NCI-H187 (cell line): ENCODE results near the gene NFIA.

Source experiments
- DNase-seq, 2 experiments: peaks; one replicate each; lab custom pipeline; 2025; lab: John Stamatoyannopoulos, UW

The NFIA gene

DNA sequence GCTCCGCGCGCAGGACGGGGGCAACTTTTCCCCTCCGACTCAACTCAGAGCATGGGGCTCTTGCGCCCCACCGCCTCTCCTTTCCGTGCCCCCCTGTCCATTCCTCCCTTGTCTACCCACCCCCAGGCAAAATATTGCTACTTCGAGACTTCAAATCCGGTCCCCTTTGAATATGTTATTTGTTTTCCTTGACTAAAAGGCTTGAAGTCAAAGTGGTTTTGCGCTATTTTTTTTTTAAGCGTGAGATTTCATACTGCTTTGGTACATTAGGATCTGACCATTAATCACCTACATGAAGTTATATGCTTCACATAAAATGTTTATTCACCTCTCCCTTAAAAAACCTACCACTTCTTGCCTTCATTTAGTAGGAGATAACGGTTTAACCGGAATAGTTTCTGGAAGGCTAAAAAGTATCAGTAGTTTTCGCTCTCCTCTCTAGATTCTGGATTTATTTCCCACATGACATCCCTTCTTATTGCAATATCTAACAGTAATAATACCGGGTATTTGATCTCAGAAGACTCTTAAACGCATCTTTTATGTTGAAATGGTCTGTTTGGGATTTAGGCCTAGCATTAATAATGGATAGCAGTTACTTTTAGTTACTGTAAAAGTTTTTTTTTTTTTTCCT lies 1.6 kb downstream of the NFIA start:
- no peak for DNase-seq

- no peak for DNase-seq
These were observed 2.2 kb downstream of the NFIA start for GRCh38 chr1:61084491-61085031.

- no peak for DNase-seq
These were observed 3.0 kb downstream of the NFIA start for GRCh38 chr1:61085206-61085982.

GRCh38 chr1:61085983-61086644 lies 3.8 kb downstream of the NFIA start:
- DNase-seq: no peak

DNA sequence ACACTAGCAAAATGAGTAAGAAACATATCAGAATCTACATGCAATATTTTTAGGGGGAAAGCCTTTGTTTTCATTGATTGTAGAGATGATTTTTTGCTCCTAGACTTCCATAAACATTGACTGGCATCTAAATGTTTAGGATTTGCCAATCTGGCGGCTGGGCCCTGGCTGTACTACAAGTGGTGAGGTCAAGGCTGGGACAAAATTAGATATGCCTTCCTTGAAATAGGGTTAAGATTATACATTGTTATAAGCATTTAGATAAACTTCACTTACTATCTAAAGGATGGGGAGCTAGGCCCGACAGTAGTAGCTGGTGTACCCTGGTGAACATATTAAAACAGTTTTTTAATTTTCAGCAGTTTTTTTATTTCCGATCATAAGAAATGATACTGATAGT lies 5.2 kb downstream of the NFIA start:
- no peak for DNase-seq

- DNase-seq: no peak
These were observed 6.0 kb downstream of the NFIA start for GRCh38 chr1:61088163-61088974.

GRCh38 chr1:61089338-61089737 lies 7.0 kb downstream of the NFIA start:
- no peak for DNase-seq

GRCh38 chr1:61089741-61090140 lies 7.4 kb downstream of the NFIA start:
- no peak for DNase-seq

DNA sequence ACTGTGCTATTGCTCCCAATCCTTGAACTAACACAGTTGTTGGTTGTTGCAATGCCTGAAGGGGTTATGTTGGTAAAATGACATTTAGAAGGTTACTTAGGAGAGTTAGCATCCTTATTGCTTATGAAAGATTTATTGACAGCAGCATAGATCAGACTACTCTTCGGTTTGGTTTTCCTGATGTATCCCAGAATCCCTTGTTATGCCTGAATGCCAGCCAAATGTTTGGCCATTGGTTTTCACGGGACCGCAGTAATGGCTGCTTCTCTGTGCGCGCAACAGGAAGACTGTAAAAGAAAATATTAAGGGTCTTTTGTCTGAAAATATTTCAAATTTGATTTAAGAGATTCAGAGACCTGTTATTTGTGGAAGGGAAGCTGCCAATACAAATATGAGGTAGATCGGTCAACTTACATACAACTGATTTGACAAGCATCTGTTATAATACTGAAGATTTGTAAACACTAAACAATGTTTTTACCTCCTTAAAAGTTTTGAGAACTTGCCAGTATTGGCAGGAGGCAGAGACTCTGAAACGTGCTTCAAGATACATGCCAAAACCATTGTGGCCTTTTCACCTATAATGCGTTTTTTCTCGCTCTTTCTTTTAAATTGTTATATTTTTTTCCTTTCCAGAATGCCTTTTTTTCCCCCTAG lies 8.3 kb downstream of the NFIA start:
- DNase-seq: no peak

DNA sequence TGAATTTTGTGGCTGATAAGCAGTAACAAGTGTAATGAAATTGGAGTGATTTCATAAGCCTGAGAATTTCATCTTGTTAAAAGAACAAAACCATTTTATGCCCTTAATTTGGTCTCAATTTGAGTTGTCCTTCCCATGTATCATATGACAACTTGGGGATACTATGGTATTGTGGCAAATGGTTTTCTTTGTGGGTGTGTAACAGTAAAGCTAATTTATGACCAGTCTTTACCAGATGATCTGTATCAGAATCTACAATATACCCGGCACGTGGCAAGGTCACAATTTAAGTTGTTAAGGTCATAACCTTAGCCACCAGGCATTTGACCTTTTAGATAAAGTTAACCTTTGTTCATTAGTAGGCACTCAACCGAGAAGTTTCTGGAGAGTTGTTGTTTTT lies 9.1 kb downstream of the NFIA start:
- no peak for DNase-seq

DNA sequence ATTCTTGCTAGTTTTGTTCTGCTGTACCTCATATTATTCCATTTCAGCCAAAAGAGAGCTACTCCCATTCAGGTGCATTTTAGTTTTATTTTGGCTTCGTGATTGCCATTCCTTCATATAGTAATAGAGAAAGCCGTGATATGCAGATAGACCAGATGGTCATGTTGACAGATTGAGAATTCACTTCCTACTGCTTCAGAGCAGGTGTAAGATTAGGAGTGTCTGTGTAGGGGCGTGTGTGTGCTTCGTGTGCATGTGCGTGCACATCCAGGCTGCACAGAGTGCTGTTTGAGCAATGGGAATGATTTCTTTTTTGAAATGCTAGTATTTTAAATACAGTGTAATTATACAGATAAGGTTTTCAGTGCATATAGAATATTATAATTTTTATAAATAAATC lies 10.3 kb downstream of the NFIA start:
- no peak for DNase-seq

GRCh38 chr1:61093525-61094137 lies 11.3 kb downstream of the NFIA start:
- DNase-seq: no peak

- DNase-seq: no peak
These were observed 12.5 kb downstream of the NFIA start for GRCh38 chr1:61094677-61095469.

DNA sequence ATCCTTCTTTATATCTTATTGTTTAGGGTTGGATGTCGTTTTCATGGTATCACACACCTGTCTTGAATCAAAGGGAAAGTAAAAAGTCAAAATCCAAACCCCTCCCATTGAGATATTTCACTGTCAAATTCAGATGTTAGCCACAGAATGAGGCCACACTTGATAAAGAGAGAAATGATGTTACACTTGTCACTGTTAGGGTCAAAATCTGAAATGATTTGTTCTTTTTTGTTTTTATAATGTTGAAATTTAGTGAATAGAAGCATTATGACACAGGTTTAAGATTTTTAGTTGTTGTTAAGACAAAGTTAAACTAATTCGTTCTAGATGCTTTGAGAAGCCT lies 13.1 kb downstream of the NFIA start:
- no peak for DNase-seq

DNA sequence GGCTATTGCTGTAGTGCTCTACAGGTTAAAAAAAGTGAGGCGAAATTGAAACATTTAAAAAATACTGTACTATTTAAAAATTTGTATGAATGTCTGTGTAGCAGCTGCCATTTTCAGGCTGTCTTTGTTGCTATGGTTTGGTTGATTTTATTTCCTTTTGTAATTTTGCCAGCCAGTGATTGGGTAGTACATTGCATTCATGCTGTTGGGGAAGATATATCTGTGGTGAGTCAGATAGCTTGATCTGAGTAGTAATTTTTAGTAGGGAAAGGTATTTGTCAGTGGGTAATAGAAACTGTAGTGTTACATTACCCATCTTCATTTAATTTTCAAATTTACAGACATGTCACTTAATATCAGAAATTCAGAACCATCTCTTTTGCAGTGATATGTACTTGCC lies 15.0 kb downstream of the NFIA start:
- no peak for DNase-seq

- no peak for DNase-seq
These were observed 15.4 kb downstream of the NFIA start for GRCh38 chr1:61097722-61098121.

DNA sequence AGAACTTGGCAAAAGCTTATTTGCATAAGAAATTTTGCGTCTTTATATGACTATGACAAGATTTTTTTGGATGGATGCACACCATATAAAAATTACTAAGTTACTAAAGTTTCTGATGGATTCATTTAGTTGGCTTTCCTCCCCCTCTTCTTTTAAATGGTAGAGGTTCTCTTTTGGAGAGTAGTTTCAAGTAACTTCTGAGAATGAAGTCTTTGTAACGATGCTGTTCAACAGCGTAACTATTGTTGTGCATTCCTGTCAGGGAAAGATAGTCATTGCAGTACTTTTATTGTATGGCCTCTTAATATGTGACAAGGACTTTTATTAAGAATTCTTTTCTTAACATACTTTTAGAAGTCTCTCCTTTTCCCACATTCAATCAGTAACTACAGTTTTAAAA lies 16.0 kb downstream of the NFIA start:
- DNase-seq: no peak

GRCh38 chr1:61098906-61099437 lies 16.6 kb downstream of the NFIA start:
- DNase-seq: no peak

GRCh38 chr1:61100578-61100977 lies 18.2 kb downstream of the NFIA start:
- no peak for DNase-seq

GRCh38 chr1:61101536-61101935 lies 19.2 kb downstream of the NFIA start:
- no peak for DNase-seq
